HCT116 (cell line): ENCODE data around the gene CXADR. TPM values are rescaled to one million over a fixed set of nuclear protein-coding genes. Genes with fewer than 3 reads are reported as not detected.

Experiments
- ATAC-seq: fragments of 200-7000 bp; cut with Tn5 transposase; 2 replicates; pipeline ENCODE4 v1.9.1; 2020; ENCODE audit warnings: mild to moderate bottlenecking, moderate library complexity
- BruUV-seq: library from RNA; stranded (reverse); fragments of 400-500 nt; replicated peaks from 2 replicates; lab custom pipeline; 2021; lab: Mats Ljungman, UMichigan
- CTCF ChIA-PET: fragments of 300-600 bp; sonication (Branson Sonifier 250); formaldehyde crosslinking; loops from one replicate; lab custom pipeline; 2021; ENCODE audit warnings: antibody characterized with exemption; lab: Charles Lee
- POLR2A ChIA-PET: fragments of 300-600, 350-600 bp; sonication (Branson Sonifier 250); formaldehyde crosslinking; loops from one replicate; lab custom pipeline; 2021; ENCODE audit warnings: antibody characterized with exemption; lab: Charles Lee
- RAD21 ChIA-PET, 2 experiments: fragments of 300-600 bp; sonication (Branson Sonifier 250); formaldehyde crosslinking; loops; one replicate each; lab custom pipeline; 2023; ENCODE audit warnings: low total read pairs in 2 of 2; ENCODE audit not compliant: uncharacterized antibody in 2 of 2, unreplicated experiment in 2 of 2, low non-redundant PET in 1 of 2; lab: Charles Lee
- DNase-seq: peaks from one replicate; pipeline ENCODE4 v3.0.0-alpha.2; 2010; ENCODE audit warnings: low read depth, low spot score
- H2AFZ ChIP-seq: fragments of 200-600 bp; shearing (Covaris generic), sonication (generic); 2 replicates; pipeline ENCODE4 v1.6.1; 2017; ENCODE audit warnings: low read depth, mixed run types, mixed read lengths, antibody characterized with exemption, low read length; ENCODE audit not compliant: poor library complexity, severe bottlenecking
- H3K27ac ChIP-seq: 2 replicates; pipeline ENCODE4 v1.5.1; 2012; ENCODE audit warnings: low read depth, low read length
- H3K27me3 ChIP-seq: fragments of 200-600 bp; sonication (generic); 2 replicates; pipeline ENCODE4 v1.6.1; 2016; ENCODE audit warnings: mixed run types, low read length, mixed read lengths; ENCODE audit not compliant: insufficient read depth
- H3K36me3 ChIP-seq, 2 experiments: fragments of 200-500 bp in 1 of 2; fragments of 200-600 bp in 1 of 2; sonication (Bioruptor generic) in 1 of 2; sonication (generic) in 1 of 2; 2 replicates each; pipeline versions ENCODE4 v1.5.1 to v1.6.1; 2014 to 2016; ENCODE audit warnings: low read length in 2 of 2, inconsistent platforms in 1 of 2, mixed read lengths in 1 of 2, mixed run types in 1 of 2; ENCODE audit not compliant: insufficient read depth in 2 of 2, control insufficient read depth in 1 of 2
- H3K4me1 ChIP-seq, 2 experiments: fragments of 200-600 bp in 1 of 2; sonication (generic) in 1 of 2; 2 replicates each; pipeline versions ENCODE4 v1.5.1 to v1.6.1; 2012 to 2017; ENCODE audit warnings: low read length in 2 of 2, inconsistent platforms in 1 of 2, mild to moderate bottlenecking in 1 of 2, mixed read lengths in 1 of 2, mixed run types in 1 of 2, moderate library complexity in 1 of 2; ENCODE audit not compliant: insufficient read depth in 2 of 2, control insufficient read depth in 1 of 2
- H3K4me2 ChIP-seq: fragments of 200-600 bp; sonication (generic); 2 replicates; pipeline ENCODE4 v1.6.1; 2017; ENCODE audit warnings: mixed run types, low read length, mixed read lengths
- H3K4me3 ChIP-seq, 2 experiments: fragments of 200-600 bp in 1 of 2; sonication (generic) in 1 of 2; replicated peaks in 1 of 2; 2 replicates each; pipeline ENCODE4 v1.5.1; 2011 to 2016; ENCODE audit warnings: low read length in 2 of 2, control low read depth in 1 of 2, low read depth in 1 of 2, mild to moderate bottlenecking in 1 of 2, mixed read lengths in 1 of 2, mixed run types in 1 of 2
- H3K79me2 ChIP-seq: fragments of 200-600 bp; sonication (generic); 2 replicates; pipeline ENCODE4 v1.6.1; 2017; ENCODE audit warnings: mild to moderate bottlenecking, mixed run types, low read length, moderate library complexity, mixed read lengths; ENCODE audit not compliant: insufficient read depth
- H3K9ac ChIP-seq: fragments of 200-600 bp; sonication (generic); 2 replicates; pipeline ENCODE4 v1.6.1; 2016; ENCODE audit warnings: low read length, mixed read lengths
- H3K9me2 ChIP-seq: fragments of 200-600 bp; sonication (generic), shearing (Covaris generic); 2 replicates; pipeline ENCODE4 v1.6.1; 2017; ENCODE audit warnings: mixed run types, mild to moderate bottlenecking, moderate library complexity; ENCODE audit not compliant: insufficient read depth
- H3K9me3 ChIP-seq, 2 experiments: fragments of 200-500 bp in 1 of 2; fragments of 200-600 bp in 1 of 2; sonication (Bioruptor generic) in 1 of 2; sonication (generic) in 1 of 2; 2 replicates each; pipeline ENCODE4 v1.6.1; 2014 to 2017; ENCODE audit warnings: low read length in 2 of 2, mixed read lengths in 2 of 2, inconsistent platforms in 1 of 2, low read depth in 1 of 2, mild to moderate bottlenecking in 1 of 2, mixed run types in 1 of 2, moderate library complexity in 1 of 2; ENCODE audit not compliant: control insufficient read depth in 1 of 2, insufficient read depth in 1 of 2
- H4K20me1 ChIP-seq: fragments of 200-600 bp; sonication (generic), shearing (Covaris generic); 2 replicates; pipeline ENCODE4 v1.6.1; 2017; ENCODE audit warnings: mixed run types, mild to moderate bottlenecking, moderate library complexity; ENCODE audit not compliant: insufficient read depth
- EGR1 ChIP-seq: IDR thresholded peaks from 2 replicates; pipeline ENCODE4 v1.6.1; 2012; ENCODE audit warnings: low read depth
- ELF1 ChIP-seq: IDR thresholded peaks from 2 replicates; pipeline ENCODE4 v1.6.1; 2012; ENCODE audit warnings: low read depth, borderline replicate concordance
- REST ChIP-seq: IDR thresholded peaks from 2 replicates; pipeline ENCODE4 v1.6.1; 2012; ENCODE audit warnings: low read depth
- YY1 ChIP-seq: IDR thresholded peaks from 2 replicates; pipeline ENCODE4 v1.6.1; 2011; ENCODE audit warnings: low read length, low read depth, moderate library complexity, mild to moderate bottlenecking; ENCODE audit not compliant: insufficient replicate concordance; ENCODE audit errors: extremely low read depth
- ZNF274 ChIP-seq: fragments of 200-500 bp; sonication (Bioruptor generic); IDR thresholded peaks from 2 replicates; pipeline ENCODE4 v1.6.1; 2014; ENCODE audit warnings: mild to moderate bottlenecking, low read depth, low read length, inconsistent platforms
- intact Hi-C: fragments of 100-400 bp; cut with micrococcal nuclease; formaldehyde crosslinking; loops from 2 replicates; pipeline ENCODE4 v1.10.0; 2022
- total RNA-seq: library from RNA; stranded (reverse); gene quantifications from one replicate; pipeline ENCODE4 v1.2.1, GENCODE V29; 2021; ENCODE audit not compliant: unreplicated experiment
- TF ChIP-seq, protein P1 (sequence below): IDR thresholded peaks from 2 replicates; pipeline ENCODE4 v1.6.1; 2011; ENCODE audit warnings: mild to moderate bottlenecking, low read length, moderate library complexity; ENCODE audit not compliant: insufficient replicate concordance; ENCODE audit errors: extremely low read depth

The CXADR gene
- total RNA-seq, 1 experiment from 2014 or later = 21.6 TPM

DNA sequence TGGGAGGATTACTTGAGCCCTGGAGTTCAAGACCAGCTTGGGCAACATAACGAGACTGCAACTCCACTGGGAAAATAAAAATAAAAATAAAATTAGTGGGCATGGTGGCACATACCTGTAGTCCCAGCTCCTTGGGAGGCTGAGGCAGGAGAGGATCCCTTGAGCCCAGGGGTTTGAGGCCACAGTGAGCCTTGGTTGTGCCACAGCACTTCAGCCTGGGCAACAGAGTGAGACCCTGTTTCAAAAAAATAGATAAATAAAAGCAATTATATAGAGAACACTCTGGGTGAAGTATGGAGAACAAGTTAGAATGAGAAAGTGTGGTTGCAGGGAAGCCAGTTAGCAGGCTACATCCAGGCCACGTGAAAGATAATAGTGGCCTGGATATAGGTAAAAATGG, 25.7 kb downstream of the CXADR start:
- DNase-seq (no peak), ATAC-seq (no peak)
- Histone ChIP-seq H3K36me3 (no peaks in the 10 kb centered on the region), H2AFZ (no peak overlapping the region), H3K27ac (no peak overlapping the region), H3K9me3 (no peaks in the 10 kb centered on the region), H3K4me1 (peaks cover 0 to 6% of the 10 kb centered on the region in 2 experiments; a peak in 1 of 4 replicates), H4K20me1 (no peaks in the 10 kb centered on the region), H3K4me2 (no peak overlapping the region), H3K9me2 (no peaks in the 10 kb centered on the region), H3K4me3 (no peak overlapping the region), H3K9ac (no peak overlapping the region), H3K27me3 (no peaks in the 10 kb centered on the region), H3K79me2 (peaks cover under 1% of the 10 kb centered on the region; the same call in 1 of the 2 replicates)
- intact Hi-C loops = no loop called here
- no TSS peak for BruUV-seq
- POLR2A ChIA-PET = no interaction called here
- CTCF ChIA-PET = no interaction called here
- RAD21 ChIA-PET = no interaction called here
- TF ChIP-seq, protein P1, sequence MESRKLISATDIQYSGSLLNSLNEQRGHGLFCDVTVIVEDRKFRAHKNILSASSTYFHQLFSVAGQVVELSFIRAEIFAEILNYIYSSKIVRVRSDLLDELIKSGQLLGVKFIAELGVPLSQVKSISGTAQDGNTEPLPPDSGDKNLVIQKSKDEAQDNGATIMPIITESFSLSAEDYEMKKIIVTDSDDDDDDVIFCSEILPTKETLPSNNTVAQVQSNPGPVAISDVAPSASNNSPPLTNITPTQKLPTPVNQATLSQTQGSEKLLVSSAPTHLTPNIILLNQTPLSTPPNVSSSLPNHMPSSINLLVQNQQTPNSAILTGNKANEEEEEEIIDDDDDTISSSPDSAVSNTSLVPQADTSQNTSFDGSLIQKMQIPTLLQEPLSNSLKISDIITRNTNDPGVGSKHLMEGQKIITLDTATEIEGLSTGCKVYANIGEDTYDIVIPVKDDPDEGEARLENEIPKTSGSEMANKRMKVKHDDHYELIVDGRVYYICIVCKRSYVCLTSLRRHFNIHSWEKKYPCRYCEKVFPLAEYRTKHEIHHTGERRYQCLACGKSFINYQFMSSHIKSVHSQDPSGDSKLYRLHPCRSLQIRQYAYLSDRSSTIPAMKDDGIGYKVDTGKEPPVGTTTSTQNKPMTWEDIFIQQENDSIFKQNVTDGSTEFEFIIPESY = no peak
- TF ChIP-seq YY1 (no peak), ELF1 (no peak)

- RAD21 ChIA-PET = no interaction called here
- no peaks in the 10 kb centered on the region for H3K9me2 ChIP-seq
- H3K79me2 ChIP-seq = no peaks in the 10 kb centered on the region; the same call in 1 of the 2 replicates
- H3K4me3 ChIP-seq = no peak overlapping the region
- POLR2A ChIA-PET = no interaction called here
- intact Hi-C loops = no loop called here
- CTCF ChIA-PET = no interaction called here
- H3K27me3 ChIP-seq = no peaks in the 10 kb centered on the region
- H3K9ac ChIP-seq = no peak overlapping the region
- TF ChIP-seq REST (no peak), ZNF274 (no peak), EGR1 (no peak), YY1 (no peak)
- TF ChIP-seq, protein P1 = no peak
- no peak overlapping the region for H3K4me2 ChIP-seq
- H3K36me3 ChIP-seq = no peaks in the 10 kb centered on the region
- no peak overlapping the region for H3K27ac ChIP-seq
- H3K9me3 ChIP-seq = no peaks in the 10 kb centered on the region
- no TSS peak for BruUV-seq
- ATAC-seq = no peak
- no peak for DNase-seq
- no peak overlapping the region for H2AFZ ChIP-seq
- H3K4me1 ChIP-seq = peaks cover 0 to 6% of the 10 kb centered on the region in 2 experiments; a peak in 1 of 4 replicates
- H4K20me1 ChIP-seq = no peaks in the 10 kb centered on the region
Observed at GRCh38 chr21:17539323-17539722, 26.5 kb downstream of the CXADR start.
